ENCODE results near the gene KCNE5.
"Not testable (repeated sequence)": the region's sequence is repeated elsewhere in the genome, so short reads cannot be mapped to it uniquely, and the experiment has no call there.

The KCNE5 gene, protein sequence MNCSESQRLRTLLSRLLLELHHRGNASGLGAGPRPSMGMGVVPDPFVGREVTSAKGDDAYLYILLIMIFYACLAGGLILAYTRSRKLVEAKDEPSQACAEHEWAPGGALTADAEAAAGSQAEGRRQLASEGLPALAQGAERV

DNA sequence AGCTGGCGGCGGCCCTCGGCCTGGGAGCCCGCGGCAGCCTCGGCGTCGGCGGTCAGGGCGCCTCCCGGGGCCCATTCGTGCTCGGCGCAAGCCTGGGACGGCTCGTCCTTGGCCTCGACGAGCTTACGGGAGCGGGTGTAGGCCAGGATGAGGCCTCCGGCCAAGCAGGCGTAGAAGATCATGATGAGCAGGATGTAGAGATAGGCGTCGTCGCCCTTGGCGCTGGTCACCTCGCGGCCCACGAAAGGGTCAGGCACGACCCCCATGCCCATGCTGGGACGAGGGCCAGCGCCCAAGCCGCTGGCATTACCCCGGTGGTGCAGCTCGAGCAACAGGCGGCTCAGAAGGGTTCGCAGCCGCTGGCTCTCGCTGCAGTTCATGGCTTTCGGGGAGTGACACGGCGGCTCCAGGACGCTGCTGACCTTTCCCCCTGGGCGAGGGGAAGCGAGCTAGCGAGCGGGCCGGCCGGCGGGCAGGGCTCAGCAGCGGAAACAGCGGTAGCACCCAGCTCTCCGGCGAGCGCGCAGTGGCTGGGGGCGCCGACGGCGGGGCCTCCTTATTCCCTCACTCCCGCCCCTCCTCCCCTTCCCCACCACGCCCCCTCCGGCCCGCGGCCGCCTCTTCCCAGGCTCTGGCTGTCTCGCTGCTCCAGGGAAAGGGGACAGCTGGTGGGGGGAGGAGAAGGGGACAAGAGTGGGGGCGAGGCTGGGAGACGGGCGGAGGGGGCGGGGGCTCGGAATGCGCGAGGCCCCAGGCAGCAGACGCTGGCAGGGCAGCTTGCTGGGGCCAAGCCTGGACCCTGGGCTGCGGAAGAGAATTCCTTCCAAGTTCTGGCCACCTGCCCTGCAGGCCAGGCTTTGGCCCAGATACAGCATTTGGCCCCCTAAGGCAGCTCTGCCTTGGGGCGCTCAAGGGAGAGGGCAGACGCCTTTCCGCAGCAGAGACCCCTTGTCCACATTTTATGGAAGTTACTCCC, at the start of gene KCNE5:
TSS of gene KCNE5 (minus strand) at position 532 of the 976 bp plus-strand sequence. CDS start at position 380, 152 bp downstream.
- DNase-seq, result no peak

- no peak for DNase-seq
These were observed 47.3 kb upstream of the KCNE5 start for GRCh38 chrX:109672239-109672638.

- not testable (repeated sequence) for DNase-seq
These were observed 46.2 kb upstream of the KCNE5 start for GRCh38 chrX:109671170-109671569.

- DNase-seq, result no peak
These were observed 43.0 kb upstream of the KCNE5 start for GRCh38 chrX:109667986-109668385.

- DNase-seq, result no peak
These were observed 35.6 kb upstream of the KCNE5 start for GRCh38 chrX:109660435-109661143.

DNA sequence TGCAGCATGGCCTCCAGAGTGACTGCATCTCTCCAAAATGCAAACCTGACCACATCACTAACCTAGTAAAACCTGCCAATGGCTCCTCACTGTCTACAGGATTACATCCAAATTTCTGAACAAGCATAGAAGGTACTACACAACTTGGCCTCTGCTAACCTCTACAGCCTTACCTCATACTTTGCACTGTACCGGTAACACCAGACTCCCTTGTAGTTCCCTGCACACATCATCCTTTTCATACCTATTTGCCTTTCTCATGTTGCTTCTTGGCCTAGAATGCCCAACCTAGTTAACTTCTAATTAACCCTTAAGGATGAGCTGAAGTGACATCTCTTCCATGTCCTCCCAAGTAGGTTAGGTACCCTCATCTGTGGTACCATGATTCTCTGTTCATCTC, 33.4 kb upstream of the KCNE5 start:
- DNase-seq, result no peak

- DNase-seq, result not testable (repeated sequence)
These were observed 32.4 kb upstream of the KCNE5 start for GRCh38 chrX:109657364-109657763.

- no peak for DNase-seq
These were observed 31.8 kb upstream of the KCNE5 start for GRCh38 chrX:109656774-109657173.

DNA sequence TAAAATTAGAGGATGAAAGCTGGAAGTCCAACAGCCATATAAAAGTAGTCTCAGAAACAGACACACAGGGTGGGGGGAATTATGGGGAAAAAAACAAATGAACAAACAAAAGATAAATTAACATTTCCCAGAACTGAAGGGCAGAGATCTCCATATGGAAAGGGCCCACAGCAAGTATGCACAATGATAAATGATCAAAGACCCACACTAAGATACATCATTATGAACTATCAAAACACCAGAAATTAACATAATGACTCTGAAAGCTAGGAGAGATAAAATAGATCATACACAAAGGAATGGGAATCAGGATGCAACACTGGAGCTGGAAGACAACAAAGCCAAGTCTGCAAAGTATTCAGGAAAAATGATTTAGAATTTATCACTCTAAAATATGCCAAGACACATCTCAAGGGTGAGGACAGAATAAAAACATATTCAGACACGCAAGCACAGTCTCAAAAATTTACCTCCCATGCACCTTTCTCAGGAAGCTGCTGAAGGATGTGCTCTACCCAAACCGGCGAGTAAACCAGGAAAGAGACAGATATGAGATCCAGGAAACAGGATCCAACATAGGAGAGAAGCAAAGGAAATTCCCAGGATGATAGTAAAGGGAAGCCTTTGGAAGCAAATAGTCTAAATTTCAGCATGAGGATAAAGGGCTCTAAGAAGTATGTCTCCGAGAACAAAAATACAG, 30.7 kb upstream of the KCNE5 start:
- DNase-seq, result no peak

DNA sequence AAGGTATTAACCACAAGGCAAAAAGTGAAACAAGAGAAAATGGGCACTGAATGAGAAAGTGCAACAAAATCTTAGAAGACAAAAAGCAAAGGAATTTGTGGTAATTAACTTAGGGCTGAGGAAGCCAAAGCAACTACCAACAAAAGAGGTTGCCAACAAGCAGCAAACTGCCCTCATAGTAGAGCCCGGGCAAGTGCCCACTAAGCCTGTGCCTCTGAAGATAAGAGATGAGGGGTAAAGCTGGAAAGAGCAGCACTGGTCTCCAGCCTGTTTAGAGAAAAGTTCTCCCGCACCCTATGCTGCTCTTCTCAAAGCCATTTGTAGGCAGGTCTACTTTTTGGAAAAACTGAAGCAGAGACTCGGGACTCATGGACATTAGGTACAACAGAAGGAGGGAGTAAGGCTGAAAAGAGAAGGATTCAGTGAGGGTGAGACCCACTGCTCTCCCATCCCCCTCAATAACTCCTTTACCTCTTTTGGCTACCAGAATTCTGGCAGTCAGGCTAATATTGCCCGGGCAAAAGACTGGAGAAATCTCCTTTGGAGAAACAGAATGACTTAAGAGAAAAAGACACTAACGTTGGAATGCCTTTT, 29.6 kb upstream of the KCNE5 start:
- no peak for DNase-seq

GRCh38 chrX:109644671-109645070, 19.7 kb upstream of the KCNE5 start:
- DNase-seq, result not testable (repeated sequence)

DNA sequence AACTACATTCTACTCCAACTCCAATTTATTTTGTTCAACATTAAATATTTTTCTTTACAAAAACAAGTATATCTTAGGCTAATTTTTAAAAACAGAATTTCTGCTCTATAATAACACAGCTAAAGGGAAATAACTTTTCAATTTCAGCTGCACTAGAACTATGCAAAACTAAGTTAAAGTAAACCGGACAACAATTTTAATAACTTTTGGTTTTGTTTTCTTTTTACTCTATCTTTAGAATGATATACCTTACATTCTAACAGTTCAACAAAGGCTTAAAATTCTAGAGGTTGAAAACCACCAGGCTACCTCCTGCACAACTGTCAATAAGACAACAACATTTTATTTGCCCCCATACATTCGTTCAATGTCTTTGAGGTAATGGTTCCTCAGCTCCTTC, 18.7 kb upstream of the KCNE5 start:
- DNase-seq, result no peak

DNA sequence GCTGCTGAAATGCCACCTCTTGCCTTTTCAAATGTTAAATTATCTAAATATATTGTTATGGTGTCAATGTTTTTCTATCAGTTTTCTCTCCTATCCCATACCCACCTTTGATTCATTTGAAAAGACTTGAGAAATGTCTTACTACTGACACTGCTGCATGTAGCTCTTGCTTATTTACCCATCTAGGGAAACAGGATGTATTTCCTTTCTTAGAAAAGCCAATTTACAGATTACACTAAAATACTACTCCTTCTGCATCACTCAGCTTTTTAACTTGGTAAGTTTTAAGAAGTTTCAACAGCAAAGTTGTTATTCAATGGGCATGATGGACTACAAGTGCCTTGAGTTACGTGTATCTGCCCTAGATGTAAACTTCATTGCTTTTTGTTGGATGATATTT, 13.2 kb upstream of the KCNE5 start:
- DNase-seq, result no peak

DNA sequence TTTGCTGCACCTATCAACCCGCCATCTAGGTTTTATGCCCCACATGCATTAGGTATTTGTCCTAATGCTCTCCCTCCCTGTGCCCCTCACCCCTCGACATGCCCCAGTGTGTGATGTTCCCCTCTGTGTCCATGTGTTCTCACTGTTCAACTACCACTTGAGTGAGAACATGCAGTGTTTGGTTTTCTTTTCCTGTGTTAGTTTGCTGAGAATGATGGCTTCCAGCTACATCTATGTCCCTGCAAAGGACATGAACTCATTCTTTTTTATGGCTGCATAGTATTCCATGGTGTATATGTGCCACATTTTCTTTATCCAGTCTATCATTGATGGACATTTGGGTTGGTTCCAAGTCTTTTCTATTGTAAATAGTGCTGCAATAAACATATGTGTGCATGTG, 12.5 kb upstream of the KCNE5 start:
- DNase-seq, result not testable (repeated sequence)

GRCh38 chrX:109635146-109635545, 10.2 kb upstream of the KCNE5 start:
- no peak for DNase-seq

DNA sequence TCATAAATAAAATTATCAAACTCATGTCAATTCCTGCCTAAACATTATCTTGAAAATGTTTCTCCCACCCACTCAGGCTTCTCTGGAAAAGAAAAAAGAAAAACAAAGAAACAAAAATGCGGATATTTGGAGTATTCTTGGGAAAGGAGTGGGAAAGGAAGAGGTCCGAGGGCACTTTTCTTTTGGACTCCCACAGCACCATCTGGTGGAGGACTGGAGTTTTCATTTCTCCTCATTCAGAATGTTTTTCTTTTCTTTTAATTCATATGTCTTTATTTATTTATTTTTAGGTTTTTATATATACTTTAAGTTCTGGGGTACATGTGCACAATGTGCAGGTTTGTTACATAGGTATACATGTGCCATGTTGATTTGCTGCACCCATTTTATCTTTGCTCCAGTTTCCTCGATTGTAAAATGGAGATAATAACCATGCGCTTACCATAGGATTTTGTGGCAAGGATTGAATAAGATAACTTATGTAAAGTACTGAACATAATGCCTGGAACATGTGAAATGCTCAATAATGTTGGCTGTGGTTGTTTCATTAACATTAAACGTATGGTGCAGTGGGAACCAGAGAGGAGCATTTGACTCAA, 8.0 kb upstream of the KCNE5 start:
- no peak for DNase-seq

- DNase-seq, result peak; percentile 0
These were observed 4.3 kb upstream of the KCNE5 start for GRCh38 chrX:109629310-109629709.

DNA sequence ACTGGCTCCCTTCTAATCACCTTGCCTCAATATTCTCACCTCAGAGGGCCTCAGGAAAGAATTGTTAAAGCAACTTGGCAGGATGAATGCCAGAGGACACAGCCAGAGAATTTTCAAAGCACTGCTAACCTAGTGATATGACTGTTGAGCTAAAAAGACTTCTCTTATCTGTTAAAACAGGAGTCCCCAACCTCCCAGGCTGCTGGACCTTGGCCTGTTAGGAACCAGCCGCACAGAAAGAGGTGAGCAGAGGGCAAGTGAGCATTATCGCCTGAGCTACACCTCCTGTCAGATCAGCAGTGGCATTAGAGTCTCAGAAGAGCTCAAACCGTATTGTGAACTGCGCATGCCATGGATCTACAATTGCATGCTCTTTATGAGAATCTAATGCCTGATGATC, 1.7 kb upstream of the KCNE5 start:
- no peak for DNase-seq

DNA sequence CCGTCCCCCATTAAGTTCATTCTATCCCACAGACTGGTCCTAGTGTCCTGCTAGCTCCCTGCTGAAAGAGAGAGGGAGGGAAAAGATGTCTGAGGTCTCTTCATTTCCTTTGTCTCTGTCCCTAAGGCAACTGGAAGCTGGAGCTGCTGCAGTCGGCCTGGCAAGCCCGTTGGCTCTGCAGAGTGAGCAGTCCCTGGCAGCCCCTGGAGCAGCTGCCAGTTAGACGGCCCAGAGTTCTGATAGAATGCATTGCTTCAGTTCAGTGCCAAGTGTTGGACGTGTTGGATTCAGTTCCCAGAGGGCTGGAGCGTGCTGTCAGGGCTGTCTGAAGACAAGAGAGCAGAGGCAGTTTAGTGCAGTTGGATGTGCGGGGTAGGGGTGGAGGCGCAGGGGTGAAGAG, 975 bp downstream of the KCNE5 start:
- DNase-seq, result no peak

DNA sequence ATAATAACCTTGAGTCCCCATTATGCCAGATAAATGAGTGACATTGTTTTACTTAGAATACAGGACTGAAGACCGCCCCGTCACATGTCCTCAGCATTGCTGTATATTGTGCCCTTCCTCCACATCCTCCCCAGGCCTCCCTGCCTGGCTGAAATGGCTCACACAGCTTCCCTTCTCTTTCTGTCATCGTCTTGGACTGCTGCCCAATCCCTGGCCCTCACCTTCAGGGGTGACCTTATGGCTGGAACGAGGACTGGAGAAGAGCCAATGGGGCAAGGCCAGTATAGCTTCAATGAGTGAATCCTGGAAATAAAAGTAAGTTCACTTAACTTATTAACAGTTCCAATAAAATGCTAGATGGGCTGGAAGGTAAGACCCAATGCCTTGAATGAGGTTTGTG, 2.7 kb downstream of the KCNE5 start:
- DNase-seq, result no peak

GRCh38 chrX:109619771-109620170, 5.2 kb downstream of the KCNE5 start:
- DNase-seq, result no peak

- DNase-seq, result no peak
These were observed 10.0 kb downstream of the KCNE5 start for GRCh38 chrX:109614951-109615350.
